Measurements from ENCODE around the gene CAPN15.

DNA sequence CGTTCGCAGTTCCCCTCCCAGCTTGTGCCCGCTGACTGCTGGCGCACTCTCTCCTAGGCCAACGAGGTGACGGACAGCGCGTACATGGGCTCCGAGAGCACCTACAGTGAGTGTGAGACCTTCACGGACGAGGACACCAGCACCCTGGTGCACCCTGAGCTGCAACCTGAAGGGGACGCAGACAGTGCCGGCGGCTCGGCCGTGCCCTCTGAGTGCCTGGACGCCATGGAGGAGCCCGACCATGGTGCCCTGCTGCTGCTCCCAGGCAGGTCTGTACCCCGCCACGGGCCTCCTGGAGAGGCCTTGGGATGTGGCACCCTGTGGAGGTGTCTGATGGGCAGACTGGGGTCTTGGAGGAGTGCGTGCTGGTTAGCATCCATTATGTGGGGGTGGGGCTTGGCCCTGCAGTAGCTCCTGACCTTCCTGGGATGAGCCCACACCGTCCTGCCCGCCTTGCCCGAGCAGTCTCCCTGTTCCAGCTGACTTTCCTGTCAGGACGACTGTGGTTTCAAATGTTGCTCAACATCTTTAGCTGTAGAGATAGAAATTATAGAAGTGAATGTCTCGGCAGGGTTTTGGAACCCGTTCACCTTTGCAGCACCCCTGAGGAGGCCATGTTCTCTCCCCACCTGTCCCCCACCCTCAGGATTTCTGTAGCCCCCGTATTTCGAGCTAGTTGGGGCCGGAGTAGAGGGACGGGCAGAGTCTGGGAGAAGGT, 44.9 kb upstream of the CAPN15 start:
- TF ChIP-seq, protein P1, sequence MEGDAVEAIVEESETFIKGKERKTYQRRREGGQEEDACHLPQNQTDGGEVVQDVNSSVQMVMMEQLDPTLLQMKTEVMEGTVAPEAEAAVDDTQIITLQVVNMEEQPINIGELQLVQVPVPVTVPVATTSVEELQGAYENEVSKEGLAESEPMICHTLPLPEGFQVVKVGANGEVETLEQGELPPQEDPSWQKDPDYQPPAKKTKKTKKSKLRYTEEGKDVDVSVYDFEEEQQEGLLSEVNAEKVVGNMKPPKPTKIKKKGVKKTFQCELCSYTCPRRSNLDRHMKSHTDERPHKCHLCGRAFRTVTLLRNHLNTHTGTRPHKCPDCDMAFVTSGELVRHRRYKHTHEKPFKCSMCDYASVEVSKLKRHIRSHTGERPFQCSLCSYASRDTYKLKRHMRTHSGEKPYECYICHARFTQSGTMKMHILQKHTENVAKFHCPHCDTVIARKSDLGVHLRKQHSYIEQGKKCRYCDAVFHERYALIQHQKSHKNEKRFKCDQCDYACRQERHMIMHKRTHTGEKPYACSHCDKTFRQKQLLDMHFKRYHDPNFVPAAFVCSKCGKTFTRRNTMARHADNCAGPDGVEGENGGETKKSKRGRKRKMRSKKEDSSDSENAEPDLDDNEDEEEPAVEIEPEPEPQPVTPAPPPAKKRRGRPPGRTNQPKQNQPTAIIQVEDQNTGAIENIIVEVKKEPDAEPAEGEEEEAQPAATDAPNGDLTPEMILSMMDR (conservative IDR thresholded peaks at IDR 0.05 in 1 of 2, IDR thresholded peaks at IDR 0.05 in 1 of 2; ENCODE audit: extremely low read depth in 1 of 2, insufficient read depth in 1 of 2, low read depth in 1 of 2, low read length in 2 of 2): no peak
- no peak for TF ChIP-seq EZH2 (IDR thresholded peaks at IDR 0.05; ENCODE audit: borderline replicate concordance, low read length)
